Right cardiac atrium (tissue), 5 donors: ENCODE results near the gene BCL2A1. TPM values are rescaled to one million over a fixed set of nuclear protein-coding genes. Genes with fewer than 3 reads are reported as not detected.

Source experiments
- ATAC-seq, 2 donors: fragments of 200-7000 bp; cut with Tn5 transposase; one replicate each; pipeline versions ENCODE4 v1.8.0 to v1.9.1; 2020; ENCODE audit warnings: moderate library complexity in 2 of 2, mild to moderate bottlenecking in 1 of 2
- DNase-seq, 3 donors: peaks; one replicate each; pipeline ENCODE4 v3.0.0-alpha.2; 2020
- H3K27ac ChIP-seq: one replicate; pipeline ENCODE4 v1.5.1; 2013; ENCODE audit warnings: mild to moderate bottlenecking, low read length, control low read depth, moderate library complexity
- H3K27me3 ChIP-seq: one replicate; pipeline ENCODE4 v1.6.1; 2013; ENCODE audit not compliant: control insufficient read depth, insufficient read depth
- H3K4me1 ChIP-seq: one replicate; pipeline ENCODE4 v1.6.1; 2013; ENCODE audit warnings: low read length; ENCODE audit not compliant: control insufficient read depth, insufficient read depth
- H3K4me3 ChIP-seq: one replicate; pipeline ENCODE4 v1.5.1; 2013; ENCODE audit warnings: low read length, control low read depth
- H3K9me3 ChIP-seq: one replicate; pipeline ENCODE4 v1.6.1; 2013; ENCODE audit warnings: low read length; ENCODE audit not compliant: control insufficient read depth
- WGBS: extraction: QIAGEN DNeasy Blood & Tissue Kit; methylation state at CpG from one replicate; pipeline ENCODE4 v1.1.7; 2013; 5-methylcytosine and 5-hydroxymethylcytosine counted together
- intact Hi-C, 4 donors: fragments of 100-400 bp; cut with DNase I; formaldehyde crosslinking; loops; one replicate each; pipeline versions ENCODE4 v1.11.0 to v1.14.0; 2022 to 2023
- polyA plus RNA-seq: library from polyadenylated mRNA; stranded (reverse); fragments of 200-250 nt; gene quantifications from one replicate; pipeline ENCODE4 v1.2.3, GENCODE V29; 2013
- total RNA-seq, 4 donors: library from RNA; stranded (reverse); fragmentation: NEBNext Ultra II Directional; extraction: Animal tissue kit (Norgen Biotek cat#: 25700); gene quantifications; one replicate each; pipeline ENCODE4 v1.2.1, GENCODE V29; 2021
- donor health status: healthy with polysubstance abuse.
- donor health status: DM: no; HTN: yes; CAD: no.
- donor health status: DM: no; HTN: no; CAD: no.
- donor health status: DM: no; HTN: yes; CAD: no; lungs with severe emphysema.
- donor health status: DM: yes; HTN: yes; CAD: no.

The BCL2A1 gene
- total and polyA plus RNA-seq, 5 donors: 0.29 to 1.1 (median 0.43) TPM; not detected in 1

- Histone ChIP-seq H3K9me3 (no peaks in the 10 kb centered on the region), H3K27me3 (no peaks in the 10 kb centered on the region), H3K4me1 (no peaks in the 10 kb centered on the region), H3K4me3 (no peak overlapping the region), H3K27ac (no peak overlapping the region)
- no peak for ATAC-seq
- 72% methylated on average over 6 of the region's 6 CpGs for WGBS
- DNase-seq: no peak
- intact Hi-C loops: no loop called here
Observed at GRCh38 chr15:80010131-80010673, 39.2 kb upstream of the BCL2A1 start.

- H3K27ac ChIP-seq: no peak overlapping the region
- WGBS: 83% methylated on average over 5 of the region's 5 CpGs
- no peaks in the 10 kb centered on the region for H3K27me3 ChIP-seq
- DNase-seq: no peak
- no peak for ATAC-seq
- no peaks in the 10 kb centered on the region for H3K9me3 ChIP-seq
- intact Hi-C loops: no loop called here
- no peak overlapping the region for H3K4me3 ChIP-seq
- H3K4me1 ChIP-seq: no peaks in the 10 kb centered on the region
Observed at GRCh38 chr15:80007532-80007931, 36.5 kb upstream of the BCL2A1 start.

GRCh38 chr15:80006946-80007345, 36.0 kb upstream of the BCL2A1 start:
- no peak for ATAC-seq
- no peaks in the 10 kb centered on the region for H3K27me3 ChIP-seq
- intact Hi-C loops: no loop called here
- H3K4me3 ChIP-seq: no peak overlapping the region
- no peak overlapping the region for H3K27ac ChIP-seq
- WGBS: 59% methylated on average over 5 of the region's 5 CpGs
- no peak for DNase-seq
- no peaks in the 10 kb centered on the region for H3K4me1 ChIP-seq
- no peaks in the 10 kb centered on the region for H3K9me3 ChIP-seq

GRCh38 chr15:80003934-80004472, 33.0 kb upstream of the BCL2A1 start:
- Histone ChIP-seq H3K27me3 (no peaks in the 10 kb centered on the region), H3K27ac (no peak overlapping the region), H3K4me3 (no peak overlapping the region), H3K9me3 (no peaks in the 10 kb centered on the region), H3K4me1 (no peaks in the 10 kb centered on the region)
- no peak for ATAC-seq
- 98% methylated on average over 6 of the region's 6 CpGs for WGBS
- DNase-seq: no peak
- intact Hi-C loops: no loop called here

DNA sequence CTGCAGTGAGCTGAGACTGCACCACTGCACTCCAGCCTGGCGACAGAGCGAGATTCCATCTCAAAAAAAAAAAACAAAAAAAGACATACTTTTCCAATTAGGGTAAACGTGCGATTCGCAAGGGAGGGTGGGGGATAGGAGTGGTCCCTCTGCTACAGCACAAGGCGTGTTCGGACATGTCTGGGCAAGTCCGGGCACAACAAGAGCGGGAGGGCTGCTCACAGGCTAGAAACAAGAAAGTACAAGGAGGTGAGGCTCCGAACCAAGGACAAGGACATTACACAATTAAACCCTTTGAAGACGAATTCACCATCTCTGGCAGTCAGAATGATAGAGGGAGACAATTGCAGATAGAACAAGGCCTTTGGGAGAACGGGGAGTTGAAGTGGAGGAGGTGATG, 32.2 kb upstream of the BCL2A1 start:
- no peak overlapping the region for H3K27ac ChIP-seq
- ATAC-seq (no peak), DNase-seq (no peak)
- 86% methylated on average over 12 of the region's 12 CpGs for WGBS
- intact Hi-C loops: no loop called here
- no peaks in the 10 kb centered on the region for H3K4me1 ChIP-seq
- no peak overlapping the region for H3K4me3 ChIP-seq
- no peaks in the 10 kb centered on the region for H3K27me3 ChIP-seq
- no peaks in the 10 kb centered on the region for H3K9me3 ChIP-seq

DNA sequence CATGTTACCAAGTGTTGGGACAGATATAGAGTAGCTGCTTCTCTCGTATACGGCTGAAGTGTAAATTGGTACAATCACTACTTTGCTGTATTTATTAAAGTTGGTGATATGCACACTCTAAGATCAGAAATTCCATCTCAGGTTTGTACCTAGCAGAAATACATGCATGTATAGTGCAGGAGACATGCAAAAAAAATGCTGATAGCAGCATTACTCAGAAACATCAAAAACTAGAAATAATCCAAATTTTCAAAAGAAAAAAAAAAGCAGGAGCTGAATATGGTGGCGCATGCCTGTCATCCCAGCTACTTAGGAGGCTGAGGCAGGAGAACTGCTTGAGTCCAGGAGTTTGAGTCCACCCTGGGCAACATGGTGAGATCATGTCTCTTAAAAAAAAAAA, 31.3 kb upstream of the BCL2A1 start:
- intact Hi-C loops: no loop called here
- DNase-seq: no peak
- no peaks in the 10 kb centered on the region for H3K9me3 ChIP-seq
- H3K4me3 ChIP-seq: no peak overlapping the region
- H3K4me1 ChIP-seq: no peaks in the 10 kb centered on the region
- H3K27me3 ChIP-seq: no peaks in the 10 kb centered on the region
- 89% methylated on average over 3 of the region's 3 CpGs for WGBS
- no peak for ATAC-seq
- H3K27ac ChIP-seq: no peak overlapping the region

DNA sequence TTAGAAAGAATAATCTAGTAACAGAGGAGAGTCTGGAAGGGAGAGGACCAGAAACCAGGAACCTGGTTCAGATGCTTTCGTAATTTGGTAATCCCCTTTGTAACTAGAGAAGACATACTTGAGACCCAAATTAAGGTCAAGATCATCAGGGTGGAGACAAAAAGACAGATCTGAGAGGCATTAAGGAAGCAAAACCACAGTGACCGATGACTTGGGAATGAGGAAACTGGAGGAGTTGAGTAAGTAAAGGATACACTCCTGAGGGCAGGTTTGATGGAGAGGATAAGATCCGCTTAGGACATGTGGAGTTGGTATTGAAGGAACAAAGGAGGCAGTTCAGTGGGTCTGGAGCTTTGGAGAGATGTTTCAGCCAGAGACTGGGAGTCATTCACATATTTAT, 23.6 kb upstream of the BCL2A1 start:
- Histone ChIP-seq H3K9me3 (no peaks in the 10 kb centered on the region), H3K4me1 (no peaks in the 10 kb centered on the region), H3K4me3 (no peak overlapping the region), H3K27me3 (no peaks in the 10 kb centered on the region), H3K27ac (no peak overlapping the region)
- intact Hi-C loops: loop anchor here in 1 of 4 donors (10.0 kb wide), 1 partner anchor 610 kb away; no protein-coding TSS in a partner anchor
- 80% methylated on average over 3 of the region's 3 CpGs for WGBS
- no peak for ATAC-seq
- DNase-seq: no peak

DNA sequence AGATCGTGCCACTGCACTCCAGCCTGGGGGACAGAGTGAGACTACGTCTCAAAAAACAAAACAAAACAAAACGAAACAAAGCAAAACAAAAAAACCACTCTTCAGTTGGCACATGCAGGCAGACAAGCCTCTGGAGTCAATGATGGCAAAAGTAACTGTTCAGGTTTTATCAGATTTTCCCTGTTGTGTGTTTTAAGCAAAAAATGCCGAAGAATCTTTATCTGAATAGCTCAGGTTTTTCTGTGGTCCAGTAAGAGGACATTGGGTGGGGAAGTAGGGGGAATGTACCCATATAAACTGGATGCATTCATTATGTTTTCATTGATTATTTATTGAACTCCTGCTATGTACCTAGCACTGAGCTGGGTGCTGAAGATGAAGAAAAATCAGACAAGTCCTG, 20.8 kb upstream of the BCL2A1 start:
- Histone ChIP-seq H3K27ac (no peak overlapping the region), H3K9me3 (no peaks in the 10 kb centered on the region), H3K4me1 (no peaks in the 10 kb centered on the region), H3K27me3 (no peaks in the 10 kb centered on the region), H3K4me3 (no peak overlapping the region)
- DNase-seq (no peak), ATAC-seq (no peak)
- intact Hi-C loops: loop anchor here in 1 of 4 donors (10.0 kb wide), 1 partner anchor 607 kb away; no protein-coding TSS in a partner anchor
- 64% methylated on average over 4 of the region's 4 CpGs for WGBS

DNA sequence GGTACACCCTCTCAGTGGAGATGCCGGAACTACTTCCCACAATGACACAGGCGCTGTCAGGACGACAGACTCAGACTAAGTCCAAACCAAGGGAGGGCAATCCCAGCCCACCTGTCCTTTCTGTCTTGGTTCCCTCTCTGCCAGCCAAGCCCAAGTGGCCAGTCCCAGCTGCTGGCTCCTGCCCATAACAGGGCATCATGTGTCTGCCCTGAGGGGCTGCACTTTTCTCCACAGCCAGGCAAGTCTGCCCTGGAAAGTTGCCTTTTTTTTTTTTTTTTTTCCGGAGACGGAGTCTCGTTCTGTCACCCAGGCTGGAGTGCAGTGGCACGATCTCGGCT, 20.0 kb upstream of the BCL2A1 start:
- DNase-seq (no peak), ATAC-seq (no peak)
- Histone ChIP-seq H3K9me3 (no peaks in the 10 kb centered on the region), H3K27ac (no peak overlapping the region), H3K4me3 (no peak overlapping the region), H3K4me1 (no peaks in the 10 kb centered on the region), H3K27me3 (no peaks in the 10 kb centered on the region)
- WGBS: 92% methylated on average over 8 of the region's 8 CpGs
- intact Hi-C loops: loop anchor here in 1 of 4 donors (10.0 kb wide), 1 partner anchor 606 kb away; no protein-coding TSS in a partner anchor

- intact Hi-C loops: loop anchor here in 1 of 4 donors (10.0 kb wide), 1 partner anchor 606 kb away; no protein-coding TSS in a partner anchor
- ATAC-seq: no peak
- Histone ChIP-seq H3K27me3 (no peaks in the 10 kb centered on the region), H3K27ac (no peak overlapping the region), H3K9me3 (no peaks in the 10 kb centered on the region), H3K4me1 (no peaks in the 10 kb centered on the region), H3K4me3 (no peak overlapping the region)
- no peak for DNase-seq
- WGBS: 82% methylated on average over 8 of the region's 8 CpGs
Observed at GRCh38 chr15:79990280-79990996, 19.4 kb upstream of the BCL2A1 start.

GRCh38 chr15:79989682-79990081, 18.7 kb upstream of the BCL2A1 start:
- intact Hi-C loops: loop anchor here in 1 of 4 donors (10.0 kb wide), 1 partner anchor 605 kb away; no protein-coding TSS in a partner anchor

More at GRCh38 chr15:79989682-79990081, 18.7 kb upstream of the BCL2A1 start:
- H3K9me3 ChIP-seq: no peaks in the 10 kb centered on the region
- WGBS: 50% methylated on average over 5 of the region's 5 CpGs
- H3K4me1 ChIP-seq: no peaks in the 10 kb centered on the region
- H3K27ac ChIP-seq: no peak overlapping the region
- no peaks in the 10 kb centered on the region for H3K27me3 ChIP-seq
- DNase-seq (no peak), ATAC-seq (no peak)
- H3K4me3 ChIP-seq: no peak overlapping the region
